Measurements from ENCODE around the gene COL18A1. TPM values are rescaled to one million over a fixed set of nuclear protein-coding genes. Genes with fewer than 3 reads are reported as not detected.

COL18A1 gene
- total and polyA plus RNA-seq, 9 of the 15 experiments (the other 6 are each of a cell fraction or from before 2014, with no cell fraction given) = 0.14 to 16.4 (median 2.0) TPM

DNA sequence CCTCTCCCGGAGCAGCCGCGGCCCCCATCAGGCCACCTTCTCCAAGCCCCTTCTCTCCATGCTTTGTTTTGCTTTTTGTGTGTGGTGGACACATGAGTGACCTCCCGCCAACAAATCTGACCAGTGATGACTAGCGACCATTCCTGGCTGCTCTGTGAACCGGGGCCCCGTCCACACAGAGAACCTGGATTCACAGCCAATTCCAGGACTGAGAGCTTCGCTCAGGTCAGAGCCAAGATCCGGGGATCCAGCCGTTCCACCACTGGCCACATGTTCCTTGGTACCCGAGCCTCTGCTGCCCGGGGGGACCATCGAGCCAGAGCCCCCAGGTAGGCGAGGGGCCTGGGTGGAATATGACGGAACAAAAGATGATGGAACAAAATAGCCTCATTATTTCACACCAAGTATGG is 46.7 kb upstream of the COL18A1 start:
- H3K9me3 ChIP-seq (replicated peaks; ENCODE audit: control insufficient read depth, insufficient read depth, low read depth, low read length) = no peaks in the 10 kb centered on the region
- TF ChIP-seq, protein P1, sequence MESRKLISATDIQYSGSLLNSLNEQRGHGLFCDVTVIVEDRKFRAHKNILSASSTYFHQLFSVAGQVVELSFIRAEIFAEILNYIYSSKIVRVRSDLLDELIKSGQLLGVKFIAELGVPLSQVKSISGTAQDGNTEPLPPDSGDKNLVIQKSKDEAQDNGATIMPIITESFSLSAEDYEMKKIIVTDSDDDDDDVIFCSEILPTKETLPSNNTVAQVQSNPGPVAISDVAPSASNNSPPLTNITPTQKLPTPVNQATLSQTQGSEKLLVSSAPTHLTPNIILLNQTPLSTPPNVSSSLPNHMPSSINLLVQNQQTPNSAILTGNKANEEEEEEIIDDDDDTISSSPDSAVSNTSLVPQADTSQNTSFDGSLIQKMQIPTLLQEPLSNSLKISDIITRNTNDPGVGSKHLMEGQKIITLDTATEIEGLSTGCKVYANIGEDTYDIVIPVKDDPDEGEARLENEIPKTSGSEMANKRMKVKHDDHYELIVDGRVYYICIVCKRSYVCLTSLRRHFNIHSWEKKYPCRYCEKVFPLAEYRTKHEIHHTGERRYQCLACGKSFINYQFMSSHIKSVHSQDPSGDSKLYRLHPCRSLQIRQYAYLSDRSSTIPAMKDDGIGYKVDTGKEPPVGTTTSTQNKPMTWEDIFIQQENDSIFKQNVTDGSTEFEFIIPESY (CRISPR knock-in tag; IDR thresholded peaks at IDR 0.05) = 0 out of 2 replicates have a peak, but pooled peaks have one; percentile 15
- no peak for TF ChIP-seq ZNF77 (CRISPR knock-in tag; IDR thresholded peaks at IDR 0.05)
- no peak overlapping the region for H3K4me2 ChIP-seq (ENCODE audit: insufficient read depth, low read length)
- H2AFZ ChIP-seq (ENCODE audit: low read depth, low read length) = no peak overlapping the region
- no peak for DNase-seq (ENCODE audit: extremely low read depth in 1 of 4, low spot score in 3 of 4)
- H4K20me1 ChIP-seq (replicated peaks; ENCODE audit: control insufficient read depth, insufficient read depth, low read length) = peaks cover 8% of the 10 kb centered on the region; the same call in 1 of the 2 replicates
- CTCF ChIA-PET (ENCODE audit: low intra/inter-chr PET ratio) = no interaction called here
- H3K4me1 ChIP-seq (replicated peaks in 1 of 2; ENCODE audit: control insufficient read depth in 2 of 2, insufficient read depth in 2 of 2, low read length in 2 of 2) = peaks cover 34 to 71% of the 10 kb centered on the region in 2 experiments; a peak in 4 of 5 replicates
- H3K79me2 ChIP-seq (ENCODE audit: control insufficient read depth, insufficient read depth, low read length) = no peaks in the 10 kb centered on the region
- H3K9ac ChIP-seq (ENCODE audit: insufficient read depth in 1 of 2, low read depth in 2 of 2, low read length in 2 of 2) = no peak overlapping the region
- no peaks in the 10 kb centered on the region for H3K36me3 ChIP-seq (ENCODE audit: control insufficient read depth, insufficient read depth, low read length)
- 45% methylated on average over 15 of the region's 15 CpGs for WGBS (ENCODE audit: insufficient coverage, low coverage, missing lambda C conversion rate)
- no peaks in the 10 kb centered on the region for H3K9me1 ChIP-seq (ENCODE audit: control insufficient read depth, insufficient read depth, low read length)
- FAIRE-seq = no peak
- POLR2A ChIA-PET = interaction anchor here (1.0 to 1.7 kb wide), 2 partner anchors 8 to 14 kb away, joined by 3 to 4 read pairs; no protein-coding TSS in a partner anchor
- no peak overlapping the region for H3K27ac ChIP-seq (ENCODE audit: extremely low read depth, low read depth, low read length)
- in situ Hi-C loops (cut with MboI) = no loop called here
- no peak overlapping the region for H3K4me3 ChIP-seq
- intact Hi-C loops (cut with micrococcal nuclease) = loop anchor here (5.0 kb wide), 1 partner anchor 61 kb away; no protein-coding TSS in a partner anchor
- H3K27me3 ChIP-seq (ENCODE audit: control insufficient read depth in 2 of 2, insufficient read depth in 2 of 2, low read length in 2 of 2) = peaks cover 11 to 31% of the 10 kb centered on the region in 2 experiments
- no TSS peak for BruUV-seq (replicated peaks)
- ATAC-seq = no peak
